ENCODE measurements around the gene DLG5. TPM values are rescaled to one million over a fixed set of nuclear protein-coding genes. Genes with fewer than 3 reads are reported as not detected.

DLG5 gene
- polyA plus RNA-seq, 2 of the 4 experiments (the other 2 are of a cell fraction) = 17.0 to 30.9 TPM

DNA sequence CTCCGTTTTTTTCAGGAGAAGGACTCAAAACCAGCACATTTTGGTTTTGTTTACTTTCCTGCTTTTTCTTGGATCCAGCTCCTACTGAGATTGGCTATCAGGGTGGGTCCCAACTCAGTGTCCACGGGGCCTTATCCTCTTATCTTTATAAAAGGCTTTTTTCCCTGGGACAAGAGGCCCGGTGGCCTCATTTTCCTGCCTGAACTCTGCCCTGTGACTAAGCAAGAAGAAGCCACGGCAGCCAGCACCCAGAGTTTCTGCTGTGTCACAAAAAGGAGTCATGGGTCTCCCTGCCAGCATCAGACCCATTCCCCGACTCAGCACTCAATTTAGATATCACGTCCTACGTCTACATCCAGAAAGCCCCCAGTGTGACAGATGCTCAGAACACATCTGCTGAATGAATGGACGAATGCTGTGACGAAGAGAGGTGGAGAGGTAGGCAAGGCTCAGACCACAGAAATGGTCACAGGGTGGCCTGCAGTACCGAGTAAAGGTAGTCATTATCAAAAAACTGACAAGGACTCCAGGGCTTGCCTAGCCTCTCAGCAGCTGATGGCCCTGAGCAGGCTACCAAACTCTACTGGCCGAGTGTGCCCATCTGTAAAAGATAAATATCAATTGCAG, 16.7 kb downstream of the DLG5 start (continued):
- no peak for TF ChIP-seq ELK1 (IDR thresholded peaks at IDR 0.05; ENCODE audit: low read depth, low read length)
- TF ChIP-seq ESRRA (IDR thresholded peaks at IDR 0.05; ENCODE audit: borderline replicate concordance, low read length) = no peak
- 0 out of 5 replicates have a peak, but pooled peaks of 1 of the 2 experiments have one; percentile 12 for TF ChIP-seq EP300 (IDR thresholded peaks at IDR 0.05)
- TF ChIP-seq CHD4 (IDR thresholded peaks at IDR 0.05; ENCODE audit: borderline replicate concordance) = no peak
- no peak for TF ChIP-seq CBX8 (IDR thresholded peaks at IDR 0.05)
- no peak for TF ChIP-seq SREBF2 (IDR thresholded peaks at IDR 0.05)
- peak; percentile 97 for TF ChIP-seq MAFK (IDR thresholded peaks at IDR 0.05; ENCODE audit: partially characterized antibody)
- TF ChIP-seq JUN (IDR thresholded peaks at IDR 0.05) = 0 out of 5 replicates have a peak, but pooled peaks of 1 of the 2 experiments have one; percentile 23
- TF ChIP-seq, protein P1, sequence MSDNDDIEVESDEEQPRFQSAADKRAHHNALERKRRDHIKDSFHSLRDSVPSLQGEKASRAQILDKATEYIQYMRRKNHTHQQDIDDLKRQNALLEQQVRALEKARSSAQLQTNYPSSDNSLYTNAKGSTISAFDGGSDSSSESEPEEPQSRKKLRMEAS (IDR thresholded peaks at IDR 0.05) = no peak

- peak overlapping the region; percentile 86 to 93 for H3K27ac ChIP-seq
- WGBS (ENCODE audit: missing lambda C conversion rate) = 66% methylated on average over 9 of the region's 9 CpGs
- H3K4me2 ChIP-seq = peak overlapping the region; percentile 77
- DNase-seq (ENCODE audit: low read depth in 1 of 2, low spot score in 1 of 2) (no peak), ATAC-seq (no peak), FAIRE-seq (no peak)
- peaks cover 78% of the 10 kb centered on the region for H3K4me1 ChIP-seq
- TF ChIP-seq HOXA7 (CRISPR knock-in tag; IDR thresholded peaks at IDR 0.05) = no peak
- TF ChIP-seq MAFK (IDR thresholded peaks at IDR 0.05; ENCODE audit: partially characterized antibody) = peak; percentile 59
- no peak for TF ChIP-seq CHD2 (IDR thresholded peaks at IDR 0.05; ENCODE audit: low read length, partially characterized antibody)
- TF ChIP-seq RNF2 (IDR thresholded peaks at IDR 0.05; ENCODE audit: borderline replicate concordance, low read depth) = no peak
- TF ChIP-seq CBX8 (IDR thresholded peaks at IDR 0.05) = no peak
- no peak for TF ChIP-seq ELK1 (IDR thresholded peaks at IDR 0.05; ENCODE audit: low read depth, low read length)
- ChIA-PET CTCF (interaction anchor here (0.9 to 1.5 kb wide), 5 partner anchors 12 to 65 kb away, joined by 3 to 4 read pairs (median 3); no protein-coding TSS in a partner anchor), POLR2A (no interaction called here)
- H3K9me3 ChIP-seq = no peaks in the 10 kb centered on the region
- no peak overlapping the region for H3K4me3 ChIP-seq
Observed at GRCh38 chr10:77909021-77909748, 17.4 kb downstream of the DLG5 start.

DNA sequence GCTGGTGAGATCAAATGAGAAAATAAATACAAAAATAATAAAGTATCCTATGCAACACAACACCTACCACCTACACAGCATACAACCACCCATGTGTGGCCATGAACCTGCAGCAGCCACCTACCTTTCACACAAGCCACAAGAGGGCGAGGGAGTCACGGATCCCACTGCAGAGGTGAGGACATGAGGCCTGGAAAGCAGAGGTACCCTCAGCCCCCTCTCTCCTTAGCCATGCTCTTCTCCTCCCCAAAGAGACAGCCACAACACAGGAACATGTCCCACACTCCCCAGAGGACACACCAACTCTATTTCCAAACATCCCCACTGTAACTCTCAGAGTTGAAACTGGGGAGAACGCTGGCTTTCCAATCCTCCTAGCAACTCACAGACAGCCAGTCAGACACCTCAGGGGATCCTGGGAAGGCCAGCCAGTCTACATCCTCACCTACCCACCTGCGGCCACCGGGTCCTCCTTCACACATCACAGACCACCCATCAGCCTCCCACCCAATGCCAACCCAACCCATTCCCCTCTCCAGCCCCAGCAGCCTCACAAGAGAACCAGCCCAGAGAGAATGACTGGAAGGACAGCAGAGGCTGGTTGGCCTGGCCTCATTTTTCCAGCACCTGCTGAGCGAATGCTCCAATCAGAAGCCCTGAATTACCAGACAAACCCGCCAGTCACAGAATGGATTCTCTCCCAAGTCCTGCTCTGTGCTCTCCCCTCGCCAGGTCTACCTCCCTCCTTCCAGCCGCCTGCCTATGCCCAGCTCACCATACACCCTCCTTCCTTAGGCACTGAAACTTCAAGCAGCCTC, 18.4 kb downstream of the DLG5 start:
- peaks cover 72% of the 10 kb centered on the region for H3K4me1 ChIP-seq

More for the DNA sequence above, 18.4 kb downstream of the DLG5 start:
- peak; percentile 41 to 70; a peak in 4 of 6 replicates for ATAC-seq
- 93% methylated on average over 9 of the region's 9 CpGs for WGBS (ENCODE audit: missing lambda C conversion rate)
- H3K27ac ChIP-seq = peak overlapping the region; percentile 86 to 93
- peak overlapping the region; percentile 77; the same call in 2 of the 3 replicates for H3K4me2 ChIP-seq
- TF ChIP-seq RAD21 (conservative IDR thresholded peaks at IDR 0.05 in 1 of 2, IDR thresholded peaks at IDR 0.05 in 1 of 2) (peak; percentile 45 to 58; a peak in 4 of 5 replicates), HES2 (IDR thresholded peaks at IDR 0.05) (no peak), ATOH8 (CRISPR knock-in tag; IDR thresholded peaks at IDR 0.05; ENCODE audit: low read depth) (no peak), RNF2 (IDR thresholded peaks at IDR 0.05; ENCODE audit: borderline replicate concordance, low read depth) (no peak), RFX5 (IDR thresholded peaks at IDR 0.05) (no peak), JUNB (IDR thresholded peaks at IDR 0.05) (no peak), SMC3 (IDR thresholded peaks at IDR 0.05) (peak; percentile 40; the same call in 2 of the 3 replicates), HOXA7 (CRISPR knock-in tag; IDR thresholded peaks at IDR 0.05) (no peak), CTCF (IDR thresholded peaks at IDR 0.05) (peak; percentile 43; the same call in 2 of the 3 replicates)
- TF ChIP-seq, protein P1 (IDR thresholded peaks at IDR 0.05) = peak; percentile 31; the same call in 1 of the 2 replicates
- no peak for FAIRE-seq
- no peak overlapping the region for H3K4me3 ChIP-seq
- peak in 1 of 2 experiments; percentile 52 for DNase-seq (ENCODE audit: low read depth in 1 of 2, low spot score in 1 of 2)
- no peaks in the 10 kb centered on the region for H3K9me3 ChIP-seq
- ChIA-PET POLR2A (no interaction called here), CTCF (interaction anchor here (0.6 to 1.4 kb wide), 5 partner anchors 13 to 102 kb away, joined by 3 to 5 read pairs (median 3); no protein-coding TSS in a partner anchor)

Measured in A549 (cell line).